GM12873 (cell line): ENCODE data around the gene SIRT7.

ENCODE experiments used
- TF ChIP-seq, protein P1 (sequence below): IDR thresholded peaks from 2 replicates; pipeline ENCODE4 v1.5.1; 2012; ENCODE audit warnings: low read depth, mild to moderate bottlenecking, moderate library complexity, low read length, control low read depth; ENCODE audit not compliant: insufficient read depth; ENCODE audit errors: missing control alignments

Gene SIRT7

DNA sequence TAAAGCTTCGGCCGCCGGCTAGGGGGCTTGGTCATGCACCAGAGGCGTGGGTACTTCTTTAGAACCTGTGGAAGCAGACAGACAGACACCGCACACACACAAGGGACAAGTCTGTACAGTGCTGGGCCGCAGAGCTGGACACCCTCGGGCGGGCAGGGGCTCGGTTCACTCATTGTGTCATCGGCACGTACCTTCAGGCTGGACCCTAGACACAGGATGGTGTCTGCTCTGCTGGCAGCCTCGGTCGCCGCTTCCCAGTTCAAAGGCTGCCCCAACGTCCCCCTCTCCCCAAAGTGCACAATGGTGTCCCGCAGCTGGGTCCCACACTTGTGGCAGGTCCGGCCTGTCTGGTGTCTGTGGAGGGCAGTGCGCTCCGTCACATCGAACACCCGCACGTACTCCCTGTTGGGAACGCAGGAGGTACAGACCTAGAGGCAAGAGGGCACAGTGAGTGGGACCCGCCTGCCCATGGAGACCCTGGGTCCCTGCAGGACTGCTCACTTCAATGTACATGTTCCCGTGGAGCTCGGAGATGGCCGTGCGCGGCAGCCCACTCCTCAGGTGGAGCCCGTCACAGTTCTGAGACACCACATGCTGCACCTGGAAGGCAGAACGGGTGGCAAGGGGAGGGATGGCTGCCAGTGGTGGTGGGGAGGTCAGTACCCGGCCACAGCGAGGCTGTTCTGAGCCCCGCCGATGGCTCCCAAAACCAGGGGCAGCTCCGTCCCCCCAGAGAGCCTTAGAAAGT, 3.7 kb downstream of the SIRT7 start:
- TF ChIP-seq, protein P1, sequence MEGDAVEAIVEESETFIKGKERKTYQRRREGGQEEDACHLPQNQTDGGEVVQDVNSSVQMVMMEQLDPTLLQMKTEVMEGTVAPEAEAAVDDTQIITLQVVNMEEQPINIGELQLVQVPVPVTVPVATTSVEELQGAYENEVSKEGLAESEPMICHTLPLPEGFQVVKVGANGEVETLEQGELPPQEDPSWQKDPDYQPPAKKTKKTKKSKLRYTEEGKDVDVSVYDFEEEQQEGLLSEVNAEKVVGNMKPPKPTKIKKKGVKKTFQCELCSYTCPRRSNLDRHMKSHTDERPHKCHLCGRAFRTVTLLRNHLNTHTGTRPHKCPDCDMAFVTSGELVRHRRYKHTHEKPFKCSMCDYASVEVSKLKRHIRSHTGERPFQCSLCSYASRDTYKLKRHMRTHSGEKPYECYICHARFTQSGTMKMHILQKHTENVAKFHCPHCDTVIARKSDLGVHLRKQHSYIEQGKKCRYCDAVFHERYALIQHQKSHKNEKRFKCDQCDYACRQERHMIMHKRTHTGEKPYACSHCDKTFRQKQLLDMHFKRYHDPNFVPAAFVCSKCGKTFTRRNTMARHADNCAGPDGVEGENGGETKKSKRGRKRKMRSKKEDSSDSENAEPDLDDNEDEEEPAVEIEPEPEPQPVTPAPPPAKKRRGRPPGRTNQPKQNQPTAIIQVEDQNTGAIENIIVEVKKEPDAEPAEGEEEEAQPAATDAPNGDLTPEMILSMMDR = no peak

DNA sequence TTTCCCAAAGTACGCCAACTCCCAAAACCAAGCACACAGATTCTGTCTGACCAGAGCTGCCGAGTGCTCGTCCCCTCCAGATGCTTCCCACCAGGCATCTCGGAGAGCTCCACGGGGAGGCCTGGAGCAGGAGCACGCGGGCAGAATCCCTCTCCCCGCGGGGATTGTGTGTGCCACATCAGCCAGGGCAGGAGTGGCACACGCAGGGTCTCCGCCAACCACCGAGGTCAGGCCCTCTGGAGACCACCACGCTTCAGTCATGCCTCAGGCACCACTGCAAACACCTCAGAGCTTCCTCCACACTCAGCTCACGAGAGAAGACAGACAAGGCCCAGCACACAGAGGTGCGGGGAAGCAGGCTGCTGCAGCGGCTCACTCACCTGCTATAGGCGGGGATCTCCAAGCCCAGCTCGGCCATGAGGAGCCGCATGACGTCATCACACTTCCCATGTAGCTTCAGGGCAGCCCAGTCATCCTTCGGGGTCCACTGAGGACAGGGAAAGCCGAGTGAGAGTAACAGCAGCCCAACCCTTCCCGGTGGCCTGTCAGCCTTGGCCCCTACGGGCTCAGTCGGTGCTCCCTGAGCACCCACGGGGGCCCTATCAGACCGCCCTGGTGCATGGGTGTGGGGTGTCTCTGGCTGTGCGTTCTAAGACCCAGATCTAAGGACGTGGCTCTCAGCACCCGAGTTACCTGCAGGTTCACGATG, 4.4 kb downstream of the SIRT7 start:
- TF ChIP-seq, protein P1 = no peak

- TF ChIP-seq, protein P1 = no peak
Observed at GRCh38 chr17:81912441-81913309, 5.3 kb downstream of the SIRT7 start.

GRCh38 chr17:81911969-81912368, 6.0 kb downstream of the SIRT7 start:
- TF ChIP-seq, protein P1 = no peak

DNA sequence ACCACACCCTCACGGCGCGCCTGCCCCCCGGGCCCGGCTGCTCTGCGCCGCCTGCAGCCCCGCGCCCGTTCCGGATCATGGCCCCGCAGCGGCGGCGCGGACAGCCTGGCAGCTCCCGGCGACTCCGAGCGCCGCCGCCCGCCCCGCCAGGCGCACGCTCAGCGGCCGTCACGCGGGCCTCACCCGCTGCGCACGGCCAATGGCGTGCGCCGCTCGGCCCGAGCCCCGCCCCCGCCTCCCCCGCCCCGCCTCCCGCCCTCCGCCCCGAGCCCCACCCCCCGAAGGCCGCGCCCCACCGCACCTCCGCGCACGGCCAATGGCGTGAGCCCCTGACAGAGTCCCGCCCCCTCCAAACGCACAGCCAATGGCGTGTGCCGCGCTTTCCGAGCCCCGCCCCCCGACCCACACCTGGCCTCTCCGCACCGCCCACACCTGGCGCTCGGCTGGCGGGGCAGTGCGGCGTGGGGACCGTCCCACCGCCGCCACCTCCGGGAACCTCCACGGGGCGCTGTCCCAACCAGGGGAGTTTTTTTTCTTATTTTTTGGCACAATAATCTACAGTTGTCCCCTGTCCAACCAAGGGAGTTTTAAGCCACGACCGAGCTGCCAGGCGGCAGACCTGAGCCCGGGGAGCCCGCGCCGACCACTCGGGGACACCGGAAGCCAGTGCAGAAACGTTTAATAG, 6.6 kb downstream of the SIRT7 start, which contains the start of gene PCYT2:
TSS of gene PCYT2 (minus strand) at position 123 of the 685 bp plus-strand sequence. CDS start at position 79, 44 bp downstream.
- TF ChIP-seq, protein P1 = peak; percentile 12

DNA sequence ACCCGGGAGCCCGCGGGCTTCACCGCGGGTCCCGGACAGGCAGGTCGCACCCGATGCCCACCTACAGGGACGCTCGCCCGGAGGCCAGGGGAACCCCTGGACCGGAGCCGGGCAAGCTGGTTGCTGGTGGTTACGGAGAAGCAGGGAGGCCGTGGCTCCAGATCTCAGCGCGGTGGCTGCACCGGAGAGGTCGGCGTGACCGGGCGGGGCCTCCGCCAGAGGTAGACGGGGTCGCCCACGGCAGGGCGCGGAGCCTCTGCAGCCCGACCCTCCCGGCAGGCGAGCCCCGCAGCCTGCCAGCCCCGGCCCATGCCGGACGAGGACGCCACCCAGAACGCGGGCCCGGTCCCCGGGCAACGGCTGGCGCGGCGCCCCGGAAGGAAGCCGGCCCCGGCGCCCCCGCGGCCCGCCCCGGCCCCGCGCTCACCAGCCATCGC, 7.1 kb downstream of the SIRT7 start:
- TF ChIP-seq, protein P1 = no peak
